DND-41 (cell line): Measurements from ENCODE around the gene NDUFA3.

Experiments
- CTCF ChIP-seq: IDR thresholded peaks from 2 replicates; pipeline ENCODE4 v1.5.1; 2012; ENCODE audit warnings: borderline replicate concordance, low read length, moderate library complexity, mild to moderate bottlenecking; ENCODE audit not compliant: poor library complexity, severe bottlenecking; ENCODE audit errors: extremely low read depth
- EZH2 ChIP-seq: IDR thresholded peaks from 3 replicates; pipeline ENCODE4 v1.6.1; 2012; ENCODE audit warnings: borderline replicate concordance, low read depth, mild to moderate bottlenecking, moderate library complexity, low read length, inconsistent platforms; ENCODE audit not compliant: severe bottlenecking

GRCh38 chr19:54096617-54097106 lies 6.0 kb upstream of the NDUFA3 start:
- TF ChIP-seq CTCF (no peak), EZH2 (no peak)
